AG10803 (cell line): ENCODE measurements around the gene IL22RA1.

Experiments used
- DNase-seq: peaks from one replicate; pipeline ENCODE4 v3.0.0; 2010; ENCODE audit warnings: low read depth
- H3K4me3 ChIP-seq: 2 replicates; pipeline ENCODE4 v1.5.1; 2011; ENCODE audit warnings: mild to moderate bottlenecking, low read length, control low read depth
- TF ChIP-seq, protein P1 (sequence below): conservative IDR thresholded peaks from 2 replicates; pipeline ENCODE4 v1.5.1; 2011; ENCODE audit warnings: mild to moderate bottlenecking, low read length, control low read depth, inconsistent platforms

Gene IL22RA1

DNA sequence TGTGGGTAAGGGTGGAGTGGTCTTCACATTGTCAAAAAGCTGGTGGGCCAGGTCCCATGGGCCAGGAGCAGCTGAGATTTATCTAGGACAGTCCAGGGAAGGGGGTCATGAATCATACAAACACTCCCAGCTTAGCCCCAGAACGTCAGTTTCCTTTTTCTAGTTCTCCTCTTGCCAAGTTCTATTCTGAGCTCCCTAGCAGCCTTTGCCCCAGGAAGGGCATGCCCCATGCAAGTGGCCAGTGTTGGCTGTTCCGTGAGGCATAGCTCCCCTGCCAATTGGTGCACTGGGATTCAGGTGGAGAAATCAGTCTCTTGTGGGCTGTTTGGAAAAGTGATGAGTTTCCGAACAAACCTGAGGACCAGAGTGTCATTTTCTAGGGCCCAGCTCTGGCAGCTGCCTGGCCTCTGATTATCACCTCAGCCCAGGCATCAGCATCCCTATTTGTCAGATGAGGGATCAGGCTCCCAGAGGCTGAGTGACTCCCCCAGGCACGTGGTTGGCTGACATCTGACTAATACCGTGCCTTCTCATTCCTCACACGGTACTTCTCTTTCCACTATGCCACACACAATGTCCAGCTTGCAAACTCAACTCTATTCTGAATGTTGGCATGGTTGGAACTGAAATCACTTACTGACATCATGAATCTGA, 16.8 kb downstream of the IL22RA1 start:
- TF ChIP-seq, protein P1, sequence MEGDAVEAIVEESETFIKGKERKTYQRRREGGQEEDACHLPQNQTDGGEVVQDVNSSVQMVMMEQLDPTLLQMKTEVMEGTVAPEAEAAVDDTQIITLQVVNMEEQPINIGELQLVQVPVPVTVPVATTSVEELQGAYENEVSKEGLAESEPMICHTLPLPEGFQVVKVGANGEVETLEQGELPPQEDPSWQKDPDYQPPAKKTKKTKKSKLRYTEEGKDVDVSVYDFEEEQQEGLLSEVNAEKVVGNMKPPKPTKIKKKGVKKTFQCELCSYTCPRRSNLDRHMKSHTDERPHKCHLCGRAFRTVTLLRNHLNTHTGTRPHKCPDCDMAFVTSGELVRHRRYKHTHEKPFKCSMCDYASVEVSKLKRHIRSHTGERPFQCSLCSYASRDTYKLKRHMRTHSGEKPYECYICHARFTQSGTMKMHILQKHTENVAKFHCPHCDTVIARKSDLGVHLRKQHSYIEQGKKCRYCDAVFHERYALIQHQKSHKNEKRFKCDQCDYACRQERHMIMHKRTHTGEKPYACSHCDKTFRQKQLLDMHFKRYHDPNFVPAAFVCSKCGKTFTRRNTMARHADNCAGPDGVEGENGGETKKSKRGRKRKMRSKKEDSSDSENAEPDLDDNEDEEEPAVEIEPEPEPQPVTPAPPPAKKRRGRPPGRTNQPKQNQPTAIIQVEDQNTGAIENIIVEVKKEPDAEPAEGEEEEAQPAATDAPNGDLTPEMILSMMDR, result no peak
- peak; percentile 15 for DNase-seq
- H3K4me3 ChIP-seq, result no peak overlapping the region

DNA sequence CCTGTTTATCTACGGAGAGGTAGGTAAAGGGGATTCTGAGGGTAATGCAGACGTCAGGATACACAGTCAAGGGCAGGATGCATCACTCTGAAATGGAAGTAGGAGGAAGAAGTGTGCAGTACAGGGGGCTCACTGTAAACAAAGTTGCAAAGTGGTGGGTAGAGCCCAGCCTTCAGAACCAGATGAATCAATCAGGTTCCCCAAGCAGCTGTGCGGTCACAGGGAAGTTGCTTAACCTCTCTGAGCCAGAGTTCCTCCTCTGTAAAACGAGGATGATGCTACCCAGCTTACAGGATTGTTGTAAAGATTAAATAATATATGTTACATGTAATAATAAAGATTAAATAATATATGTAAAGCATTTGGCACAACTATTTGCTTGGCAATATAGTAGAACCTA, 17.5 kb downstream of the IL22RA1 start:
- no peak for DNase-seq
- TF ChIP-seq, protein P1, result no peak
- no peak overlapping the region for H3K4me3 ChIP-seq

DNA sequence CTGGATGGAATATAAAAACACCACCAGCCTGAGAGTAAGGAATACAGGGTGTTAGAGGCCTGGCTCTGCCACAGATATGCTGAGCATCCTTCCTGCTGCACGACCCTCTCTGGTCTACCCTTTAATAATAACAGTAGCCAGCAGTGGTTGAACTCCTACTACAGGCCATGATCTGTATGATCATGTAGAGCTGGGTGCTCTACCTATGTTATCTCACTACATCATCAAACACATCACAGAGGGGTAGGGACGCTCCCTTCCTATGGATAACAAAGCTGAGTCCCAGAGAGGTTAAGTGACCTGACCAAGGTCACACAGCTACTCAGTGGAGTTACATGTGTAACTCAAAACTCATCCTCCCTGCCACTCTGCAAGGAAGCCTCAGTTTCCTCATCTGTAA, 18.0 kb downstream of the IL22RA1 start:
- DNase-seq, result no peak
- TF ChIP-seq, protein P1, result no peak

DNA sequence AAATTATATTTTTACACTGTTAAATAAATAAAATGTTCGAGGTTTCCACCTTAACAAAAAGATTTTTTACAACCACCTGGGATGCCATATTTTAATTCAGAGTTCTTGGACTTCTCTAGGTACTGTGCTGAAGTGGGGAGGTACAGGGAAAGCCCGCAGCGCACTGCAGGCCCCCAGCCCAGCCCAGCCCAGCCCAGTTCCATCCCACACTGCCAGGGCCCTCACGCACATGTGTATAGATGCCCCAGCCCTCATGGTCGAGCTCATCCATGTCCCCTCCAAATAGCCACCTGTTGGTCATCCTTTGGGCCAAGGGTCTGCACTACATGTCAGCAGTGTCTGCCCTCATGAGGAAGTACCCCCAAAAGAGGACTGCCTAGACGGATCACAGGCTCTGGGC, 19.3 kb downstream of the IL22RA1 start:
- TF ChIP-seq, protein P1, result no peak
- DNase-seq, result no peak
- no peak overlapping the region for H3K4me3 ChIP-seq

More for the DNA sequence above, 18.0 kb downstream of the IL22RA1 start:
- H3K4me3 ChIP-seq, result no peak overlapping the region

DNA sequence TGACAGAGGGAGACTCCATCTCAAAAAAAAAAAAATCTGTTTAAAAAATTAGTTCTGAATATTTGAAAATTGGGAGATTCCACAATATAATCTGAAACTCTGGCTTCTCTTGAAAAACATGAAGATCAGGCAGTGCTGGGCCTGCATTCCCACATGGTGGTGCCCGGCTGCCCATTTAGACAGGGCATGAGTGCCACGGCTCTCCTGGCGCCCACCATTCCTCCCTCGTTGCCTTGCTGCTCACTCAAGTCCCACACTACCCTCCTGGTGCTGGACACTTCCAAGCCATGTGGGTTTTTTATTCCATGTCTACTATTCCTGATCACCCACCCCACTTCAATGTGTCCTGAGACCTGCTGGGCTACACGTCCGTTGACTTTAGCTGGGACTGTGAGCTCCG, 20.2 kb downstream of the IL22RA1 start:
- H3K4me3 ChIP-seq, result no peak overlapping the region
- no peak for DNase-seq
- TF ChIP-seq, protein P1, result no peak

DNA sequence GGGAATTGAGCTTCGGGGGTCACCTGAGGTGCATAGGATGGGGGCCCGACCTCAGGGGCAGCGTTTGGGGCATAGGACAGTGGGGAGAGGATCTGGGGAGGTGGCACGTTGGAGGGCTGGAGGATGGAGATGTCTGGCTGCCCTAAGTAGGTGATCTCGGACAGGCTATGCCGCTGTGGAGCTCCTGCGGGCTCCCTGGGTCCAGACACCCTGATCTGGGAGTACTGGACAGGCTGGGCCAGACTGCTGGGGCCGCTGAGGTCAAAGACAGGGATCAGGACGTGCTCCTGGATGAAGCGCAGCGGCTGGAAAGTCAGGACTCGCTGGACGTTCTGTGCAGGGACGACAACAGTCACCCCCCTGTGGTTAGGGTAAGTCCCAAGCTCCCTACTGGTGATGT, 21.5 kb downstream of the IL22RA1 start:
- no peak for DNase-seq
- TF ChIP-seq, protein P1, result no peak
- H3K4me3 ChIP-seq, result no peak overlapping the region

DNA sequence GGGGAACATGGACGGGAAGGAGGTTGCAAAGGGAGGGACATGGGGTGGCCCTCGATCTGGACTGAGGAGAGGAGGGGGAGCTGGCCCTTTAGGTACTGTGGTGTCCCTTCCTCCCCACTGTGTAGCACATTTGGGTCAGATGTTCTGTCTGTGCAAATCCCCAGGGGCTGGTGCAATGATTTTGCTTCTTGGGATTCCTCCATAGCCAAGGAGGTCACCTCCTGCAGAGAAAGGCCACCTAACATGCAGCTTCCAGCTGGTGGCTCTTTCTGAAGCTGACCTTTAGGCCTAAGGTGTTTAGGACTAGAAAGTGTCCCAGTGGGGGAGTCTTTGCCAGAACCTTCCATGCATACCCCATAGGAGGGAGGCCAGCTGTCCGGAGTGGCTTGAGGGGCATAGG, 22.0 kb downstream of the IL22RA1 start:
- no peak for DNase-seq
- TF ChIP-seq, protein P1, result no peak
- no peak overlapping the region for H3K4me3 ChIP-seq
